ENCODE data around the gene CTIF. TPM values are rescaled to one million over a fixed set of nuclear protein-coding genes. Genes with fewer than 3 reads are reported as not detected.

The CTIF gene
- total RNA-seq, 1 donor from 2014 or later, result 15.0 TPM

- Histone ChIP-seq H3K36me3 (ENCODE audit: control insufficient read depth, insufficient read depth, low read length) (peaks cover 15% of the 10 kb centered on the region), H3K4me3 (ENCODE audit: low read depth, low read length) (no peak overlapping the region), H3K27me3 (ENCODE audit: control insufficient read depth, insufficient read depth, low read length) (no peaks in the 10 kb centered on the region)
- peak; percentile 80 for TF ChIP-seq CTCF (IDR thresholded peaks at IDR 0.05; ENCODE audit: insufficient read depth, low read length, severe bottlenecking)
- no peak for FAIRE-seq
- DNase-seq (ENCODE audit: low read depth), result peak; percentile 18
Measured at GRCh38 chr18:48777026-48777743, 238.4 kb downstream of the CTIF start.

GRCh38 chr18:48777744-48778116, 238.9 kb downstream of the CTIF start:
- FAIRE-seq, result no peak
- DNase-seq (ENCODE audit: low read depth), result peak; percentile 8
- TF ChIP-seq CTCF (IDR thresholded peaks at IDR 0.05; ENCODE audit: insufficient read depth, low read length, severe bottlenecking), result peak; percentile 16
- H3K27me3 ChIP-seq (ENCODE audit: control insufficient read depth, insufficient read depth, low read length), result no peaks in the 10 kb centered on the region
- H3K36me3 ChIP-seq (ENCODE audit: control insufficient read depth, insufficient read depth, low read length), result peaks cover 17% of the 10 kb centered on the region
- no peak overlapping the region for H3K4me3 ChIP-seq (ENCODE audit: low read depth, low read length)

GRCh38 chr18:48778344-48779011, 239.6 kb downstream of the CTIF start:
- DNase-seq (ENCODE audit: low read depth), result no peak
- FAIRE-seq, result no peak
- no peak for TF ChIP-seq CTCF (IDR thresholded peaks at IDR 0.05; ENCODE audit: insufficient read depth, low read length, severe bottlenecking)

GRCh38 chr18:48779462-48779861, 240.6 kb downstream of the CTIF start:
- FAIRE-seq, result no peak
- Histone ChIP-seq H3K4me3 (ENCODE audit: low read depth, low read length) (no peak overlapping the region), H3K36me3 (ENCODE audit: control insufficient read depth, insufficient read depth, low read length) (peaks cover 20% of the 10 kb centered on the region), H3K27me3 (ENCODE audit: control insufficient read depth, insufficient read depth, low read length) (no peaks in the 10 kb centered on the region)
- no peak for DNase-seq (ENCODE audit: low read depth)
- no peak for TF ChIP-seq CTCF (IDR thresholded peaks at IDR 0.05; ENCODE audit: insufficient read depth, low read length, severe bottlenecking)

More at GRCh38 chr18:48778344-48779011, 239.6 kb downstream of the CTIF start:
- Histone ChIP-seq H3K27me3 (ENCODE audit: control insufficient read depth, insufficient read depth, low read length) (no peaks in the 10 kb centered on the region), H3K4me3 (ENCODE audit: low read depth, low read length) (no peak overlapping the region), H3K36me3 (ENCODE audit: control insufficient read depth, insufficient read depth, low read length) (peaks cover 18% of the 10 kb centered on the region)

GRCh38 chr18:48780201-48780912, 241.5 kb downstream of the CTIF start:
- H3K4me3 ChIP-seq (ENCODE audit: low read depth, low read length), result no peak overlapping the region
- H3K27me3 ChIP-seq (ENCODE audit: control insufficient read depth, insufficient read depth, low read length), result no peaks in the 10 kb centered on the region
- DNase-seq (ENCODE audit: low read depth) (no peak), FAIRE-seq (no peak)
- no peak for TF ChIP-seq CTCF (IDR thresholded peaks at IDR 0.05; ENCODE audit: insufficient read depth, low read length, severe bottlenecking)
- H3K36me3 ChIP-seq (ENCODE audit: control insufficient read depth, insufficient read depth, low read length), result peaks cover 22% of the 10 kb centered on the region
